Fibroblast of gingiva (primary cell): ENCODE data around the gene HGD.
"Not testable (repeated sequence)": the region's sequence is repeated elsewhere in the genome, so short reads cannot be mapped to it uniquely, and the experiment has no call there.

Experiments
- DNase-seq: peaks from one replicate; pipeline ENCODE4 v3.0.0-alpha.2; 2011; ENCODE audit warnings: low read depth

HGD gene

GRCh38 chr3:120637851-120638559 lies 44.0 kb downstream of the HGD start:
- DNase-seq, result no peak

- no peak for DNase-seq
Observed at GRCh38 chr3:120636795-120637401, 45.1 kb downstream of the HGD start.

- no peak for DNase-seq
Observed at GRCh38 chr3:120634539-120634938, 47.5 kb downstream of the HGD start.

- DNase-seq, result no peak
Observed at GRCh38 chr3:120625159-120625586, 56.9 kb downstream of the HGD start.

GRCh38 chr3:120623727-120624093 lies 58.3 kb downstream of the HGD start:
- no peak for DNase-seq

- DNase-seq, result peak; percentile 42
Observed at GRCh38 chr3:120622870-120623726, 58.9 kb downstream of the HGD start.

GRCh38 chr3:120622457-120622856 lies 59.6 kb downstream of the HGD start:
- no peak for DNase-seq

- DNase-seq, result not testable (repeated sequence)
Observed at GRCh38 chr3:120616745-120617144, 65.3 kb downstream of the HGD start.

GRCh38 chr3:120615847-120616609 lies 66.0 kb downstream of the HGD start:
- DNase-seq, result peak; percentile 63

- DNase-seq, result no peak
Observed at GRCh38 chr3:120614765-120615164, 67.3 kb downstream of the HGD start.

GRCh38 chr3:120608506-120608905 lies 73.5 kb downstream of the HGD start:
- no peak for DNase-seq

- no peak for DNase-seq
Observed at GRCh38 chr3:120604784-120605183, 77.3 kb downstream of the HGD start.

- DNase-seq, result no peak
Observed at GRCh38 chr3:120604382-120604781, 77.7 kb downstream of the HGD start.

GRCh38 chr3:120602682-120603081 lies 79.4 kb downstream of the HGD start:
- no peak for DNase-seq

GRCh38 chr3:120601554-120601953 lies 80.5 kb downstream of the HGD start:
- no peak for DNase-seq

- DNase-seq, result no peak
Observed at GRCh38 chr3:120599211-120599610, 82.8 kb downstream of the HGD start.

GRCh38 chr3:120597445-120598049 lies 84.5 kb downstream of the HGD start:
- no peak for DNase-seq

- no peak for DNase-seq
Observed at GRCh38 chr3:120596853-120597223, 85.2 kb downstream of the HGD start.

GRCh38 chr3:120596116-120596852 lies 85.8 kb downstream of the HGD start, which contains the start of gene NDUFB4:
Gene NDUFB4 (plus strand): TSS chr3:120596336. CDS start chr3:120596360, 24 bp downstream.
- DNase-seq, result peak; percentile 98

GRCh38 chr3:120595788-120596115 lies 86.3 kb downstream of the HGD start:
- DNase-seq, result no peak

- DNase-seq, result no peak
Observed at GRCh38 chr3:120587332-120587975, 94.6 kb downstream of the HGD start.
